Spleen (tissue), 7 donors: Measurements from ENCODE around the gene IL19.

ENCODE experiments used
- POLR2A ChIP-seq, 3 donors: fragments of 450-650 bp; IDR thresholded peaks; one replicate each; pipeline ENCODE4 v1.5.1; 2017; ENCODE audit warnings: antibody characterized with exemption in 3 of 3, mild to moderate bottlenecking in 1 of 3
- POLR2AphosphoS5 ChIP-seq, 3 donors: sonication (generic); formaldehyde crosslinking; IDR thresholded peaks; one replicate each; pipeline ENCODE4 v1.5.1; 2017; ENCODE audit warnings: antibody characterized with exemption in 3 of 3
- TF ChIP-seq, protein P1 (sequence below), 11 experiments: fragments of 200-600 bp in 7 of 11; fragments of 450-650 bp in 4 of 11; sonication (generic) in 4 of 11; IDR thresholded peaks in 8 of 11; conservative IDR thresholded peaks in 3 of 11; 1 replicate in 7 of 11; 2 replicates in 4 of 11; pipeline versions ENCODE4 v1.4.0 to v1.8.0; 2016 to 2021; ENCODE audit warnings: antibody characterized with exemption in 11 of 11, inconsistent platforms in 4 of 11, mild to moderate bottlenecking in 1 of 11
- donor health status: DM: no; HTN: no; CAD: no; lungs with moderate emphysema.
- donor health status: DM: no; HTN: no; CAD: no.
- donor health status: DM: no; HTN: no; CAD: no.

GRCh38 chr1:206785182-206785765 is 14.7 kb downstream of the IL19 start:
- TF ChIP-seq, protein P1, sequence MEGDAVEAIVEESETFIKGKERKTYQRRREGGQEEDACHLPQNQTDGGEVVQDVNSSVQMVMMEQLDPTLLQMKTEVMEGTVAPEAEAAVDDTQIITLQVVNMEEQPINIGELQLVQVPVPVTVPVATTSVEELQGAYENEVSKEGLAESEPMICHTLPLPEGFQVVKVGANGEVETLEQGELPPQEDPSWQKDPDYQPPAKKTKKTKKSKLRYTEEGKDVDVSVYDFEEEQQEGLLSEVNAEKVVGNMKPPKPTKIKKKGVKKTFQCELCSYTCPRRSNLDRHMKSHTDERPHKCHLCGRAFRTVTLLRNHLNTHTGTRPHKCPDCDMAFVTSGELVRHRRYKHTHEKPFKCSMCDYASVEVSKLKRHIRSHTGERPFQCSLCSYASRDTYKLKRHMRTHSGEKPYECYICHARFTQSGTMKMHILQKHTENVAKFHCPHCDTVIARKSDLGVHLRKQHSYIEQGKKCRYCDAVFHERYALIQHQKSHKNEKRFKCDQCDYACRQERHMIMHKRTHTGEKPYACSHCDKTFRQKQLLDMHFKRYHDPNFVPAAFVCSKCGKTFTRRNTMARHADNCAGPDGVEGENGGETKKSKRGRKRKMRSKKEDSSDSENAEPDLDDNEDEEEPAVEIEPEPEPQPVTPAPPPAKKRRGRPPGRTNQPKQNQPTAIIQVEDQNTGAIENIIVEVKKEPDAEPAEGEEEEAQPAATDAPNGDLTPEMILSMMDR (IDR thresholded peaks at IDR 0.05 in 8 of 11, conservative IDR thresholded peaks at IDR 0.05 in 3 of 11), result no peak
- TF ChIP-seq POLR2A (IDR thresholded peaks at IDR 0.05) (no peak), POLR2AphosphoS5 (IDR thresholded peaks at IDR 0.05) (no peak)
